ENCODE measurements around the gene ERG.

Gene ERG

DNA sequence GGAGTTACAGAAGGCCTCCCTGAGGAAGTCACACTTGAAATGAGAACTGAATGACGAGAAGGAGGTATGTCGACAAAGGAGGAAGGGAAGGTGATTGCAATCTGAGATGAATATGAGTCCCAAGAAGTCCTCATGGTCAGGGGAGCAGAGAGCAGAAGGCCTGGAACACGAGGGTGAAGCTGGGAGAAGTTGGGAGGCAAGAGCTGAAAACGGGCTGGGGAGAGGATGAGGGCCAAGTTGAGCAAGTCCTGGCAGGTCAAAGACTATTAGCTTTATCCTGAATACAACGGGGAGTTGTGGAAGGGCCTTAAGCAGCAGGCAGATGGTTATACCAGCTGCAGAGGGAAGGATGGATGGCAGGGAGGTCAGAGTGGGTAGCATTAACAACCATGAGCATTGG is 152.0 kb downstream of the ERG start:
- no peak overlapping the region for H3K27ac Mint-ChIP-seq
- peaks cover 23% of the 10 kb centered on the region for H3K4me1 Mint-ChIP-seq (ENCODE audit: low read depth)
- no peaks in the 10 kb centered on the region for H3K9me3 Mint-ChIP-seq
- H3K27me3 Mint-ChIP-seq, result peaks cover 14% of the 10 kb centered on the region
- intact Hi-C loops (cut with micrococcal nuclease), result no loop called here
- no peaks in the 10 kb centered on the region for H3K36me3 Mint-ChIP-seq (ENCODE audit: low read depth)
- no peak overlapping the region for H3K4me3 Mint-ChIP-seq

DNA sequence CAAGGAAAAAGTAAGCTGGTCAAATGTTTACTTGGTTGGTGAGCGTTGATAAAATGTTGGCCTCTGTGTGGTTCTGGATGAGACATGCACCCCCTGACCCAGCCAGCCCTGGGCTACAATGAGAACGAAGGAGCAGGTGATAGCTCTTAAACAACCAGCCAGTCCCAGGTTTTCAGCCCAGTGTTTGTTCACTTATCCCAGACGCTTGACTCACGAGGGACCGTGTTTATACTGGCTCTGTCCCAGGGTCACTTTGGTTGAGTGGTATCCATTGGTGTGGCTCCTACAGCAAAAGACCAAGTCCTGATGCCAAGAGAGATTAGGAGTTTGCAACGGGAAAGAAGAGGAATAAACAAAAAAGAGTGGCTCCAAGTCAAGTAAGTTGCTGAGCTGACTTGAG is 154.6 kb downstream of the ERG start:
- H3K36me3 Mint-ChIP-seq (ENCODE audit: low read depth), result no peaks in the 10 kb centered on the region
- H3K4me3 Mint-ChIP-seq, result no peak overlapping the region
- no peaks in the 10 kb centered on the region for H3K9me3 Mint-ChIP-seq
- intact Hi-C loops (cut with micrococcal nuclease), result no loop called here
- H3K27ac Mint-ChIP-seq, result no peak overlapping the region
- peaks cover 11% of the 10 kb centered on the region for H3K27me3 Mint-ChIP-seq
- peaks cover 9% of the 10 kb centered on the region for H3K4me1 Mint-ChIP-seq (ENCODE audit: low read depth)

DNA sequence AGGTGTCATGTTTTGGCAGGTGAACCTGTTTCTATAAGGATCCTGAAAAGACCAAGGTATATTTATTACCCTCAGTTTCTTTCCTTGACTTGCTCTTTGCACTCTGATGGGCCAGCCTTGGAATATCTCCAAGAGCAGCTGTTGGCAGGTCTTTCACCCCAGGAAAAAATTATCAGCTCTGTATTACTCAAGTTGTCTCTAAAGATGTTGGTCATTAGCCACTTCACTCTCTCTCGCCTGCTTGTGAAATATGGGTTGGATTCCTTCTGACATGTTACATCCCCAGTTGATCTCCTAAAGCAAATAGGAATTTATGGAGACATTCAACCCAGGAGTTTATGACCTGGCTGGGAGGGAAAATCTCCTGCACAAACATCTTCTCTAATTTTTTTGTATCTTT is 155.5 kb downstream of the ERG start:
- H3K4me1 Mint-ChIP-seq (ENCODE audit: low read depth), result peaks cover 9% of the 10 kb centered on the region
- peaks cover 14% of the 10 kb centered on the region for H3K27me3 Mint-ChIP-seq
- intact Hi-C loops (cut with micrococcal nuclease), result no loop called here
- no peak overlapping the region for H3K27ac Mint-ChIP-seq
- no peaks in the 10 kb centered on the region for H3K9me3 Mint-ChIP-seq
- H3K4me3 Mint-ChIP-seq, result no peak overlapping the region
- H3K36me3 Mint-ChIP-seq (ENCODE audit: low read depth), result no peaks in the 10 kb centered on the region

DNA sequence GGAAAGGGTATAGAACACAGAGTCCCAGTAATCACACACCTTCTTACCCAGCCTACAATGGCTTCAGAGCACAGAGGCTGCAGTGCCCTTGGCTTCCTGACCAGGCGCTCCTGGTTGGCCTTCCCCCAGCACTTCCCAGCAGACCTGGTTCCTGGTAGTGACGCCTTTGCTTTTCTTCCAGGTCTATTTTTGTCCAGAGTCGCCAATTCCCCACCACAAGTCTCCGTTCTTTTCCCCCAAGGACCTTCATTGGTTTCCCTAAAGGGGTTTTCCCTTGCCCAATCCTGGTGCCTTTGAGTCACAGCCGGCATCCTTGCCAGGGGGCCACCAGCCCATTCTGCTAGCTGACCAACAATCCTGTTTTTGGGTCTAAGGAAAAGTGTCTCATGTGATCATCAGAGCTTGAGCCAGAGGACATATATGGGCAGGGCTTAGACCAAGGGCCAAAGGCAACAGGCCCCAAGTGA is 156.7 kb downstream of the ERG start:
- Mint-ChIP-seq H3K36me3 (ENCODE audit: low read depth) (no peaks in the 10 kb centered on the region), H3K27me3 (peaks cover 9% of the 10 kb centered on the region), H3K4me1 (ENCODE audit: low read depth) (peaks cover 9% of the 10 kb centered on the region), H3K9me3 (peaks cover 3% of the 10 kb centered on the region), H3K27ac (no peak overlapping the region), H3K4me3 (no peak overlapping the region)
- intact Hi-C loops (cut with micrococcal nuclease), result no loop called here

DNA sequence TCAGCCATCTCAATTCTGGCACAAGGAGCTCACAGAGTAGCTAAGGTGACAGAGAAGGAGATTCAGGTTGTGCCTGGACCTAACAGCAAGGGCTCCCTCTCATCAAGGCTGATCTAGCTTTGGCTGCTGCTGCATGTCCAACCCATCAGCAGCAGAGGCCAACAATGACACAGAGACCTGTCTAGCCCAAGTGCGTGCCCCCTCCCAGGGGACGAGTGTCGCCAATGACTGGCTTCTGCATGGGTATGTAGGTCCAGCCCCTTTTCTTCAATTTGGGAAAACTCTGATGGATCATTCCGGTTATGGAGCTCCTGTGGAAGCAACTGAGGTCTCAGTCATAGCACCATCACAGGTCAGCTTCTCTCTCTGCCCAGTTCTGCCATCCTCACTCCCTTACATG is 158.1 kb downstream of the ERG start:
- intact Hi-C loops (cut with micrococcal nuclease), result no loop called here
- no peaks in the 10 kb centered on the region for H3K36me3 Mint-ChIP-seq (ENCODE audit: low read depth)

DNA sequence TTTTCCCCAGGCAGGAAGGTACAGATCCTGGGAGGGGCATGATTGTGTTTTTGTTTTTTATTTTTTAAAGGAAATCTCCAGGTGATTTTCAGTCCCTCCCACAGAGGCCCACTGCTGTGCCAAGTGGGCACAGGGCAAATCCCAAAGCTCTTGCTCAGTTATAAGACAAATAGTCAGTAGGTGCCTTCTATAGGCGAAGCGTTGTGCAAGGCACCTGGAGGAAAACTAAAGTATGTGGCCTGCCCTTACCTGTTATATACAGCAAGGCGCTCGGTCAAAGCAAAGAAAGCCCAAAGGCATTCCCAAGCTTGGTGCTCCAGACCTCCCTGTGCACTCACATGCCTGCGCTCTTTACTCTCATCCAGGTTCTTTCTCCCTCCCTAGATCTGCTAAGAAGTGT is 160.5 kb downstream of the ERG start:
- Mint-ChIP-seq H3K27ac (no peak overlapping the region), H3K27me3 (peaks cover 8% of the 10 kb centered on the region), H3K4me3 (no peak overlapping the region), H3K4me1 (ENCODE audit: low read depth) (peaks cover 8% of the 10 kb centered on the region), H3K9me3 (peaks cover 9% of the 10 kb centered on the region), H3K36me3 (ENCODE audit: low read depth) (no peaks in the 10 kb centered on the region)
- intact Hi-C loops (cut with micrococcal nuclease), result no loop called here

More for the DNA sequence above, 158.1 kb downstream of the ERG start:
- Mint-ChIP-seq H3K4me3 (no peak overlapping the region), H3K27me3 (peaks cover 7% of the 10 kb centered on the region), H3K9me3 (peaks cover 9% of the 10 kb centered on the region), H3K4me1 (ENCODE audit: low read depth) (no peaks in the 10 kb centered on the region), H3K27ac (no peak overlapping the region)

DNA sequence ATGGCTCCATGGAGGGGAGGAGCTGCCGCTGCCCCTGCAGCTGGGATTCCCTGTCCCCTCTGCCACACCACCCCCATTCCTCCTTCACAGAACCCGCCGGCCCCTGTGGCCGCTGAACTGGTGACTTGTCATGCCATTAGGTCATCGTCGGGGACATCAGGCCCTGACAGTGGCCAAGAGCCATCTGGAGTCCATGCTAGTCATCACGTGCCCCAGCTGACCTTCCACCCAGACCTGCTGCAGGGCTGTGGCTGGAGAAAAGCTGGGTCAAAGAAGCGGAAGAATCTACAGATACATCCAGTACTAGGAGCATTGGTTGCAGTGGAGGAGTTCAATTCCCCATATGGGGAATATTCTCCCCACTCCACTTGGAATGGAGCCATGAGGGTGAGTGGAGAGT is 163.4 kb downstream of the ERG start:
- Mint-ChIP-seq H3K27ac (no peak overlapping the region), H3K4me1 (ENCODE audit: low read depth) (peaks cover 27% of the 10 kb centered on the region), H3K4me3 (no peak overlapping the region), H3K9me3 (peaks cover 9% of the 10 kb centered on the region), H3K36me3 (ENCODE audit: low read depth) (no peaks in the 10 kb centered on the region), H3K27me3 (peaks cover 9% of the 10 kb centered on the region)
- intact Hi-C loops (cut with micrococcal nuclease), result no loop called here

DNA sequence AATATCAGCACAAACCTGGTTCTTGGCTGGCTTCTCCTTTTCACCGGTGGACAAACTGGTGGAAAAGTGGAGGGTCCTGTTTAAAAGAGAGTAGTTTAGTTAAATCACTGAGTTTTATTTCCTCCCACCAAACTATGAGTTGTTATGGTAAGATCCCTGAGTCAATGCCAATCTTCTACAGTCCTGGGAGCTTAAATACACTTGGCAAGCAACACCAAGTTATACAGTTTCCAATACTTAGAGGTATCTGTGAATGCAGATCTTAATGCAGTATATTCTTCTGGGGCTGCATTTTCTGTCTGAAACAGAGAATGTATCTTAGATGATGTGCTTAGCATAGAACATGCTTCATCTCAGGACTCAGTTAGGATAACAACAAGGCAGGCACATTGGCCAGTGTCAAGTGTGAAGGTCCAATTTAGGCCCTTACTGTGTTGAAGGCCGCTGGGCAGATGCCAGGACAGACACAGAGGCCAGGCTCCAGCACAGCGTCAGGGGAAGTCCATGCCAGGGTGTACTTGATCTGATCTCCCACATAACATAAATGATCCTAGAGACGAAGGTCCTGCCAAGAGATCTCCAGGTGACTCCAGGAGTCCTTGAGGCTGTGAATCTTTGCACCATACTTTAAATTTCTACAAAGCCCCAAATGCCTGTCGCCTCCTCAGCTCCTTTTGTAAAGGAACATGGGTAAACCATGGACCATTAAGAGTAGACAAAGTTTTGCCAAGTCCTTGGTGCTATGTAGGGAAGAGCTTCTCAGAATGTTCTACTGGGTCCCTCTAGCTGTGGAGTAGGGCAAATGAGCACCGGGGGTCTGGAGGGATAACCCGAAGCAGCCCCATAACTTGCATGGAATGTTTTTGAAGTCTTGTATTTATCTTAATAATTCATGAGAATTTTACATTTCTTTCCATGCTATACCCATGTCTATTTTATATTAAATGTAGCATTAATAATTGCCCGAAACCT is 164.7 kb downstream of the ERG start:
- Mint-ChIP-seq H3K36me3 (ENCODE audit: low read depth) (no peaks in the 10 kb centered on the region), H3K4me1 (ENCODE audit: low read depth) (peaks cover 32% of the 10 kb centered on the region), H3K9me3 (peaks cover 9% of the 10 kb centered on the region), H3K27me3 (peaks cover 11% of the 10 kb centered on the region), H3K4me3 (no peak overlapping the region), H3K27ac (no peak overlapping the region)
- intact Hi-C loops (cut with micrococcal nuclease), result no loop called here

DNA sequence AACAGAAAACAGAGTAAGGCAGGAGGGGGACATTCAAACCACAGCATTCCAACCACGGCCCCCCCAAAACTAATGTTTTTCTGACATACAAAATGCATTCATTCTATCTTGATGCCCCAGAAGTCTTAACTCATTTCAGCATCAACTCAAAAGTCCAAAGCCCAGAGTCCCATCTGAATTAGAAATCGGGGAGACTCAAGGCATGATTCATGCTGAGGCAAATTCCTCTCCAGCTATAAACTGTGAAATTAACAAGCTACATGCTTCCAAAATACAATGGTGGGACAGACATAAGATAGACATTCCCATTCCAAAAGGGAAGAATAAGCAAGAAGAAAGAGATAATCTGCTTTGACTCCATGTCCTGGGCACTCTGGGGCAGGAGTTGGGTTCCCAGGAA is 167.6 kb downstream of the ERG start:
- no peaks in the 10 kb centered on the region for H3K36me3 Mint-ChIP-seq (ENCODE audit: low read depth)
- no peak overlapping the region for H3K4me3 Mint-ChIP-seq
- H3K27ac Mint-ChIP-seq, result no peak overlapping the region
- H3K27me3 Mint-ChIP-seq, result peaks cover 24% of the 10 kb centered on the region
- intact Hi-C loops (cut with micrococcal nuclease), result no loop called here
- H3K9me3 Mint-ChIP-seq, result no peaks in the 10 kb centered on the region
- peaks cover 50% of the 10 kb centered on the region for H3K4me1 Mint-ChIP-seq (ENCODE audit: low read depth)
